Measurements from ENCODE around the gene NHERF2.

NHERF2 gene

GRCh38 chr16:2034696-2035430, 8.2 kb downstream of the NHERF2 start:
- no peak overlapping the region for H3K27ac Mint-ChIP-seq

DNA sequence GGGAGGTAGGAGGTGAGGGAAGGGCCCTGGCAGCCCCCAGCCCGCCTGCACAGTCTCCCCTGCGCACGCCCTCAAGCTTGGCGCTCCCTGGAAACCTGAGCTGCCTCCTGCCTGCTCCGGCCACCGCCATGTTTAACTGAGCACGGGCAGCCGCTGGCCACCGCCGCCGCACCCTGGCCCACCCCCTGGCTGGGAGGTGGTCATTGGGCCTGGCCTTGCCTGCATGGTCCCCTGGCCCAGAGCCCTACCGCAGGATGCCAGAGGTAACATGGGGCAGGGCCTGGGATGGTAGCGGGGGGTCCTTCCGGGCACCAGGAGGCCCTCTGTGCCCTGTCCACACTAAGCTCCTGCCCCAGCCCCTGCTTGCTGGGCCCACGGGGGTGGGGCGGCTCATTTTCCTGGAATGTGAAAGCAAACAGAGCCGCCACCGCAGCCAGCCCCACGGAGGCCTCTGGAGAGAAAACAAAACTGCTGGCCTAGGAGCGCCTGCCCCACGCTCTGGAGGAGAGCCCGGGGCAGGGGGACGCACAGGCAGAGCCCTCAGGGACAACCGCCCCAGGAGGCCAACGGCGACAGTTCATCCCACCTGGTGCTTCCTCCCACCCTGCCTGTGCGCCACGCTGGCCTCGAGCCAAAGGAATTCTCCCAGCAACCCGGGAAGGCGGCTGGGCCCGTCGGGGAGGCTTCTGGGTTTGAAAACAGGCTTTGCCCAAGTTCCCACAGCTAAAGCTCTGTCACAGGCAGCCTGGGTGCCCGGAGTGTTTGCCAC, 8.9 kb downstream of the NHERF2 start:
- ATAC-seq, result no peak
- Mint-ChIP-seq H3K27me3 (no peaks in the 10 kb centered on the region), H3K36me3 (ENCODE audit: low read depth) (no peaks in the 10 kb centered on the region), H3K9me3 (no peaks in the 10 kb centered on the region), H3K27ac (no peak overlapping the region), H3K4me1 (no peaks in the 10 kb centered on the region), H3K4me3 (no peak overlapping the region)
- no peak for DNase-seq

More at GRCh38 chr16:2034696-2035430, 8.2 kb downstream of the NHERF2 start:
- Mint-ChIP-seq H3K4me3 (no peak overlapping the region), H3K27me3 (no peaks in the 10 kb centered on the region), H3K36me3 (ENCODE audit: low read depth) (no peaks in the 10 kb centered on the region), H3K9me3 (no peaks in the 10 kb centered on the region), H3K4me1 (no peaks in the 10 kb centered on the region)
- DNase-seq (no peak), ATAC-seq (no peak)

- no peaks in the 10 kb centered on the region for H3K4me1 Mint-ChIP-seq
- no peaks in the 10 kb centered on the region for H3K36me3 Mint-ChIP-seq (ENCODE audit: low read depth)
- ATAC-seq, result no peak
- H3K4me3 Mint-ChIP-seq, result no peak overlapping the region
- no peaks in the 10 kb centered on the region for H3K27me3 Mint-ChIP-seq
- H3K27ac Mint-ChIP-seq, result no peak overlapping the region
- H3K9me3 Mint-ChIP-seq, result no peaks in the 10 kb centered on the region
- DNase-seq, result no peak
Observed at GRCh38 chr16:2036200-2036966, 9.7 kb downstream of the NHERF2 start.

DNA sequence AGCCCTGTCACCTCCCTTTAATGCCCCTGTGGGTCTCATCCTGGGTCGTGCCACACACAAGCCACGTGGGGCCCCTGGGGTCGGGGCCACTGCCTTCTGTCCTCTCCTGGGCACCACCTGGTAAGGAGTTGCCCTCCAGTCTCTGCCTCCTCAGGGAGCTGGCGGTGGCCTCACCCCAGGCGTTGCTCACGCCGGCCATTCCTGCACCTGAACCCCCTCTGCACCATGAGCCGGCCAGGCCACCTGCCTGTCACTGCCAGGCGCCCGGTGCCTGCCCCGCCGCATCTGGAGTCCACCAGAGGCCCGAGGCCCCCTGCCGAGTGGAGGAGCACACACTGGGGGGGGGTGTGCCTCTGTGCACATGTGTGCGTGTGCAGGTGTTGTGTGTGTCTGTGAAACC, 10.4 kb downstream of the NHERF2 start:
- H3K9me3 Mint-ChIP-seq, result no peaks in the 10 kb centered on the region
- no peak overlapping the region for H3K4me3 Mint-ChIP-seq
- H3K27ac Mint-ChIP-seq, result no peak overlapping the region

DNA sequence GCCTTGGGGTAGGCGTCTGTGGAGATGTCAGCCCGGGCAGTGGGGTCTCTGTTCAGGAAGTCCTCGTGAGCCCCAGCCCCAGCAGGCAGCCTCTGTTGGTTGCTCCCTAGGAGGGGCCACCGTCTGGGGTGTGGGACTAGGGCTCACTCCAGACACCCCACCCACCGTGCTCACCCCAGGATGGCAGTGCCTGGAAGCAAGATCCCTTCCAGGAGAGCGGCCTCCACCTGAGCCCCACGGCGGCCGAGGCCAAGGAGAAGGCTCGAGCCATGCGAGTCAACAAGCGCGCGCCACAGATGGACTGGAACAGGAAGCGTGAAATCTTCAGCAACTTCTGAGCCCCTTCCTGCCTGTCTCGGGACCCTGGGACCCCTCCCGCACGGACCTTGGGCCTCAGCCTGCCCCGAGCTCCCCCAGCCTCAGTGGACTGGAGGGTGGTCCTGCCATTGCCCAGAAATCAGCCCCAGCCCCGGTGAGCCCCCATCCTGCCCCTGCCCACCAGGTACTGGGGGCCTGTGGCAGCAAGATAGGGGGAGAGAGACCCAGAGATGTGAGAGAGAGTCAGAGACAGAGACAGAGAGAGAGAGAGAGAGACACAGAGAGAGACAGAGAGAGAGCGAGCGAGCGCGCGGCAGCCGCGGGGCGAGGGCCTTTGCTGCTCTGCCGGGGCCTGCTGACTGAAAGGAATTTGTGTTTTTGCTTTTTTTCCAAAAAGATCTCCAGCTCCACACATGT, 11.1 kb downstream of the NHERF2 start:
- H3K36me3 Mint-ChIP-seq (ENCODE audit: low read depth), result no peaks in the 10 kb centered on the region
- no peaks in the 10 kb centered on the region for H3K27me3 Mint-ChIP-seq
- ATAC-seq (no peak), DNase-seq (no peak)
- H3K4me3 Mint-ChIP-seq, result no peak overlapping the region
- no peaks in the 10 kb centered on the region for H3K9me3 Mint-ChIP-seq
- no peak overlapping the region for H3K27ac Mint-ChIP-seq
- no peaks in the 10 kb centered on the region for H3K4me1 Mint-ChIP-seq

More for the DNA sequence above, 10.4 kb downstream of the NHERF2 start:
- Mint-ChIP-seq H3K4me1 (no peaks in the 10 kb centered on the region), H3K36me3 (ENCODE audit: low read depth) (no peaks in the 10 kb centered on the region), H3K27me3 (no peaks in the 10 kb centered on the region)
- ATAC-seq (no peak), DNase-seq (no peak)

DNA sequence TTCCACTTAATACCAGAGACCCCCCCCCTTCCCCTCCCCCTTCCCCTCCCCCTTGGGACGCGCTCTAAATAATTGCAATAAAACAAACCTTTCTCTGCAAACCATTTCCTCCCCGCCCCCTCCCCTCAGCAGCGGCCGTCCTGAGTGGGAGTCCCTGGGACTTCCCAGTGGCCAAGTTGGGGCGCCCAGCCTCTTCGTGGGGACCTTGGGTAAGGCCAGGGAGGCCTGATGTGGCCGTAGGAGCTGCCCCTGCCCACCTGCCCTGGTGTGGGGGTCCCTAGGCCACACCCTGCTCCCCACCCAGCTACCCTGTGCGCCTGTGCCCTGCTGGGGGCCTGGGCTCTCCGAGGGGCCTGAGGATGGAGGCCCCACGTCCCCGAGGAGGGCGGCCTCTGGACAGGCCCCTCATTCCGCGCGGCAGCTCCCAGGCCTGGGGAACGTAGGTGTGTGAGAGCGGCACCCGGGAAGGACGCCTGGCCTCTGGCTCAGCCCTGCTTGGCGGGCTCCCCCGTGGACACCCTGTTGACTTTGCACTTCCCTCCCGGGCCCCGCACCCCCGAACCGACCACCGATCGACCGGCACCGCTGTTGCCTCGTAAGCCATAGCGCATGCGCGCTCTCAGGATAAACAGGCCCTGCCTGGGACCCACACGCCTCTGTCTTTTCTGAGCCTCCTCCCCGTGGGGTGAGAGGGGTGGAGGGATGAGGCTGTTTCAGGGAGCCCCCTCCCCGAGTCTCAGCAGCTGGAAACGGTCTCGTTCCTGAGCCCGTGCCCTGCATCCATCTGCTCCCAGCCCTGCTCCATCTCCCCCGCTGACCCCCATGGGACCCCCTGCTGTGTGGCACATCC, 11.9 kb downstream of the NHERF2 start:
- no peaks in the 10 kb centered on the region for H3K4me1 Mint-ChIP-seq
- H3K27ac Mint-ChIP-seq, result no peak overlapping the region
- H3K4me3 Mint-ChIP-seq, result no peak overlapping the region
- no peak for ATAC-seq
- no peaks in the 10 kb centered on the region for H3K9me3 Mint-ChIP-seq
- no peak for DNase-seq
- H3K36me3 Mint-ChIP-seq (ENCODE audit: low read depth), result peaks cover 2% of the 10 kb centered on the region
- no peaks in the 10 kb centered on the region for H3K27me3 Mint-ChIP-seq

DNA sequence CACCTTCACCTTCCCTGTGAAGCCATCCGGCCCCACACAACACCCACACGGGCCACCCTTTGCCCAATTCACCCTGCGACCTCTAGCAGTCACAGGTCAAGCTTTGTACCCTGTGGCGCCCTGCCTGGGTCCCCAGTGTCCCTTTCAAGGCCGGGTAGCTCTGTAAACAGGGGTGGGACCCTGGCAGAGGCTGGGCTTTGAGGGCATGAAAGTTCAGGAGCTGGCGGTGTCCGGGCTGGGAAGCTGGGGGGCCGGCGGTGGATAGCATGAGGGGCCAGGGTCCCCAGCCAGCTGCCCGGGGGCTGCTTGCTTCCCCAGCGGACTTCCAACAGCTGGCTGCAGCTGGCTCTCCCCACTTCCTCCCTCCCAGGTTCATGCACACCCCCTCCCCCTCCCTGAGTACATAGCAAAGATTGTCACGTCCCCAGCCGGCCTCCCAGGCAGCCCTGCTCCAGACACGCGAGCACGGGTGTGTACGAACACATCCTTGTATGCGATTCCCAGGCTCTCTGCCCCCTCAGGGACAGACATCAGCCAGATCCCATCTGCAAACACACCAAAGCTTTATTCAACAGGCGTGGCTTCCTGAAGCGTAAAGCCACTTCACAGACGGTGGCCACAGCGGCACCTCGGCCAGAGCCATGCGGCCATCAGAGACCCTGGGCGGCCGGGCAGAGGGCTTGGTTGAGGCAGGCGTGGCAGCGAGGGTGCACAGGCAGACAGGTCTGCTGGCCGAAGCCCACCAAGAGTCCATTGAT, 12.8 kb downstream of the NHERF2 start:
- no peaks in the 10 kb centered on the region for H3K4me1 Mint-ChIP-seq
- DNase-seq (no peak), ATAC-seq (no peak)
- no peak overlapping the region for H3K27ac Mint-ChIP-seq
- H3K9me3 Mint-ChIP-seq, result no peaks in the 10 kb centered on the region
- H3K36me3 Mint-ChIP-seq (ENCODE audit: low read depth), result peaks cover 2% of the 10 kb centered on the region
- no peak overlapping the region for H3K4me3 Mint-ChIP-seq
- no peaks in the 10 kb centered on the region for H3K27me3 Mint-ChIP-seq

DNA sequence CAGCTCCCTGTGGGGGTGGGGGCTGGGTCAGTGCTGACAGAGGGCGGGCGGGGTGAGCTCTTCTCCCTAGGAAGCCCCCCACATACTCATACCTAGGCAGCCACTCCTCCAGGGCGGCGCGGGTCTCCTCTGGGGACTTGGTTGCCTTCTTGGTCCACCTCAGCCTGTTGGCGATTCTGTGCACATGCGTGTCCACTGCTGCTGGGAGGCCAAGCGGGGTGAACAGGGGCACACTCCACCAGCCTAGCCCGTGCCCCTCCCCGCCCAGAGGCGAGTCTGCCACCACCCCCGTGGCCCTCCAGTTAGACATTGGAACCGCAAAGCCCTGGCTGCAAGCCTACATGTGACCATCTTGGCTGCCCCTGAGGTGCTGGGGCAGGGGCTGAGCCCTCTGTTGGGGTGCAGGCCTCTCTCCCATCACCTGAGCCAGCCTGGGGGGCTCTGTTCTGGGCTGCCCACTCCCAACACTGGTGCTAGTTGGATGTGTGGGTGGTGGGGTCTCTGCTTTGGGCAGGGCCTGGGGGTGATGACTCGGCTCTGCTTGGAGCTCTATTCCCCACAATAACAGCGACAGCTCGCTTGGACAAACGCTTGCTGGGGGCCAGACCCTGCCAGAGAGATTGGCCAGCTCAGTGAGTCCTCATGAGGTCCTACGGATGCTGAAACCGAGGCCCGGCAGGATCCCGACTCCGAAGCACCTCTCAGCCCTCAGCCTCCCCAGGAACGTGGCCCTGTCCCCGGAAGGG, 13.5 kb downstream of the NHERF2 start:
- Mint-ChIP-seq H3K36me3 (ENCODE audit: low read depth) (peaks cover 2% of the 10 kb centered on the region), H3K27me3 (no peaks in the 10 kb centered on the region), H3K4me1 (no peaks in the 10 kb centered on the region), H3K9me3 (no peaks in the 10 kb centered on the region), H3K4me3 (no peak overlapping the region), H3K27ac (no peak overlapping the region)
- DNase-seq, result no peak
- no peak for ATAC-seq

DNA sequence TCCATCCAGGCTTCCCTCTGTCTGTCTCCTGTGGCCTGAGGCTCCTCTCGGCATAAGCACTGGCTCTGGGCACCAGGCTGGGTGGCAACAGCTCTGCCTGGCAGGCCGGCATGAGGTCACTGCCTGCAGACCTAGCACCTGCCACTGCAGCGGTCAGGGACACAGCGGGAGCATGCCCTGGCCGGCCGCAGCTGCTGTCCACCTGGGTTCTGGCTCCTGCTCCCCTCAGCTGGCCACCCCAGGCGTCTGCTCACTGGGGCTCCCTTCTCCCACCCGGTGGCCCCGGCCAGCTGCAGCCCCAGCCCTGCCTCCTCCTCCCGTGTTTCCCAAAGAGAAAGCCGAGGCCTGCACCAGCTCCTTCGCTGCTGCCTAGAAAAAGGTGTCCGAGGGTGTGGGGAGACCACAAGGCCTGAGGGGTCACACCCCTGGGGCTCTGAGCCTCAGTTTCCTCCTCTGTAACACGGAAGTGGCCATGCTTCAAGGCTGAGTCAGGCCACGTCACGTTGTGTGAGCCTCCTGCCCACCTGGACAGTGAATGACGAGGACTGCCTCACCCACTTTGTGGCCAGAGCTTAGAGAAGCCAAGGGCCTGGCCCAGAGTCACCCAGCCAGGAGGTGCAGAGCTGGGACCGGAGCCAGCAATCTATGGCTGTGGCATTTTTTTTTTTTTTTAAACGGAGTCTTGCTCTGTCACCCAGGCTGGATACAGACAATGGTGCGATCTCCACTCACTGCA, 14.3 kb downstream of the NHERF2 start:
- no peak overlapping the region for H3K4me3 Mint-ChIP-seq
- peaks cover 2% of the 10 kb centered on the region for H3K36me3 Mint-ChIP-seq (ENCODE audit: low read depth)
- ATAC-seq, result no peak
- DNase-seq, result no peak
- no peaks in the 10 kb centered on the region for H3K27me3 Mint-ChIP-seq
- no peaks in the 10 kb centered on the region for H3K9me3 Mint-ChIP-seq
- no peaks in the 10 kb centered on the region for H3K4me1 Mint-ChIP-seq
- H3K27ac Mint-ChIP-seq, result no peak overlapping the region

- no peak overlapping the region for H3K4me3 Mint-ChIP-seq
- DNase-seq (no peak), ATAC-seq (no peak)
- H3K27ac Mint-ChIP-seq, result no peak overlapping the region
- H3K4me1 Mint-ChIP-seq, result peaks cover 11% of the 10 kb centered on the region
- H3K36me3 Mint-ChIP-seq (ENCODE audit: low read depth), result peaks cover 2% of the 10 kb centered on the region
- H3K9me3 Mint-ChIP-seq, result no peaks in the 10 kb centered on the region
- no peaks in the 10 kb centered on the region for H3K27me3 Mint-ChIP-seq
Observed at GRCh38 chr16:2042171-2042985, 15.7 kb downstream of the NHERF2 start.

GRCh38 chr16:2042986-2043666, 16.4 kb downstream of the NHERF2 start:
- H3K4me3 Mint-ChIP-seq, result no peak overlapping the region

More at GRCh38 chr16:2042986-2043666, 16.4 kb downstream of the NHERF2 start:
- H3K27me3 Mint-ChIP-seq, result no peaks in the 10 kb centered on the region
- H3K36me3 Mint-ChIP-seq (ENCODE audit: low read depth), result peaks cover 2% of the 10 kb centered on the region
- DNase-seq (no peak), ATAC-seq (no peak)
- no peaks in the 10 kb centered on the region for H3K9me3 Mint-ChIP-seq
- H3K27ac Mint-ChIP-seq, result no peak overlapping the region
- H3K4me1 Mint-ChIP-seq, result peaks cover 11% of the 10 kb centered on the region

All from activated naive CD8-positive, alpha-beta T cell treated with anti-CD3 and anti-CD28 coated beads, Interleukin-2, amount 50 U/mL, for 24 hours (primary cell).